ENCODE measurements around the gene UIMC1. TPM values are rescaled to one million over a fixed set of nuclear protein-coding genes. Genes with fewer than 3 reads are reported as not detected.

Gene UIMC1
- total RNA-seq: 37.5 and 45.9 TPM in 2 replicates

DNA sequence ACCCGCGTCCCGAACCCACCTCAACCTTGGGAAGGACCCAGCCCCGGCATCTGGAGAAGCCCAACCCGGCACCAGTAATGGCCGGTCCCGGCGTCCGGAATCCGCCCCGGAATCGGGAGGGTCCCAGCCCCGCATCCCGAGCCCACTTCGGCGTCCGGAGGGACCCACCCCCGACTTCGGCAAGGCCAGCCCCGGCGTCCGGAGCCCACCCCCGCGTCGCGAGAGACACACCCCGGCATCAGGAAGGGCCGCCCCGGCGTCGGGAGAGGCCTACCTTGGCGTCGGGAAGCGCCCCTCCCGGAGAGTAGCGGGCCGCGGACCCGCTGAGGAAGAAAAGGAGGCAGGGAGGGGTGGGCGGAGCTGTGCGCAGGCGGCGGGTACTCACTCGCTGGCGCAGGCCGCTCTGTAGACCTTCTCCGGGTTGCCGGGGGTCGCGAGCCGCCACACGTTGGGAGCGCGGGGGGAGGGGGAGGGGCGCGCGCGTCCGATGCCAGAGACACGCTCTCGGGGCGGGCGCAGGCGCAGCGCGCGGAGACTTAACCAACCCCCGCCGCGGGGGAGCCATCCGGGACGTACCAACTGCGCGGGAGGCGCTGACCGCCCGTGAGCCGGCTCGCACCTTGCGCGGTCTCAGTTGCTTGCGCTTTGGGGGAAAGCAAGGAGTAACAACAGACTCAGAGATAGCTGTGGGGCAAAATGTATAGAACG, at the start of gene UIMC1:
TSS of gene UIMC1 (minus strand) at position 515 of the 708 bp plus-strand sequence. CDS start 24,164 bp downstream, outside the sequence.

DNA sequence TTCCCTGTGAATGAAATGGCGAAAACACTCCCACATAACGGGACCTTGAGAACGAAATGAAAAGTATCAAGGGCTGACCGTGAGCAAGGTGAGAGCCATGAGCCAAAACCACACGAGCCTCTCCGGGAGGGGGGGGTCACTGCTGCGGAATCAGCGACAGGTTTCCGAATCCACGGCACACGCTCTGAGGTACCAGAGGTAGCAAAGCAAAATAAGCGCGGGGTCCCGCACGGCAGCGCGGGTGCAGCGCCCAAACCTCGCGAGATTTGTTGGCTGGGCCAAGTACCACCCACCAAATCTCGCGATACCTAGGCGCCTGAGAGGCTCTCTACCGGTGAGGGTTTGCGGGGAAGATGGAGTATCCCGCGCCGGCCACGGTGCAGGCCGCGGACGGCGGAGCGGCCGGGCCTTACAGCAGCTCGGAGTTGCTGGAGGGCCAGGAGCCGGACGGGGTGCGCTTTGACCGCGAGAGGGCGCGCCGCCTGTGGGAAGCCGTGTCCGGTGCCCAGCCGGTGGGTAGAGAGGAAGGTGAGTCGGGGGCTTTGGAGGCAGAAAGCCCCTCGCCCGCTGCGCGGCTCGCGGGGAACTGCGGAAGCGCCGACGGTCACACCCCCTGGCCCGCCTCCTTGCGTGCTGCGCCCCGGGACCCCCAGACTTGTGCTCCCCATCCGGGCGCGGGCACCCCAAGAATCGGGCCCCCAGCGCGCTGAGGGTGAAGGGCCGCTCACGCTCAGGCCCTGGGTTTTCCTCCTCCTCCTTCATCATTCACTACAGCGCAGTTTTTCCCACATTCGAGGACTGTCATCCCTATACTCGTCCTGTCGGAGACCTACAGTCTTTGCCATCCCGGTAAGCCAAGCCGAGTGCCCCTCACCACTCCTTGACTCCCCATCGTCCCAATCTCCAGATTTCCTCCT, 16.1 kb upstream of the UIMC1 start, which contains the start of gene ZNF346:
TSS of gene ZNF346 (plus strand) at position 311 of the 917 bp plus-strand sequence. CDS start at position 354, 43 bp downstream.

DNA sequence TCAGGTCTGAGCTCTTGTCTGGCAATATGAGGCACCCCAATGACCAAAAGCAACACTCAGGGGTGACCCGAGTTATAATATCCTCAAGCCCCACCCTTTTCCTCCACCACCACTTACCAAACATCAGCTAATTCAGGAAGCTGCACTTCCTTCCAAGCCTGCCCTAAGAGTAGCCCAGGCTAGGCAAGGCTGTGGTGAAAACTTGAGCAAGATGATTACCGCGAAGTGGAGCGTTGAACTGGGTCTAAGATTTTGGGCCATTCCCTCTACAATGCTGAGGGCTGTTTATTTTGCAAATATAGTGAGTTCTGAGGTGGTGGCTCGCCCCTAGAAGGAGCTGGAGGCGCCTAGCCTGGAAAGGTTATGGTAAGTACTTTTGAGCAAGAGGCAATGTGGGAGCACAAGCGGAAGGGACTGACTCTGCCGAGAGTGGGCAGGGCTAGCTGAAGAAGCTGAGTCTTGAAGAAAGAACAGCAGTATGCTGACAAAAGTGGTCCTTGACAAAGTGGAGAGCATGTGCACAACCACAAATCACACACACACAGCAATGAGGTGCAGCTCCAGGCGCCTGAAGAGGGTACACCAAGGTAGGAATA, 107.2 kb downstream of the UIMC1 start, which contains the start of gene HK3:
TSS of gene HK3 (minus strand) at position 51 of the 596 bp plus-strand sequence. CDS start 3,187 bp downstream, outside the sequence.

Other genes with a start within 250 kb of the UIMC1 start
- gene UNC5A, start 196.2 kb downstream of the UIMC1 start, total RNA-seq: not detected in 2 replicates
- gene HK3, start 107.4 kb downstream of the UIMC1 start, total RNA-seq: not detected in 2 replicates
- 17.5 and 25.8 TPM in 2 replicates for gene ZNF346, start 15.9 kb upstream of the UIMC1 start, total RNA-seq
- 0.81 and 1.3 TPM in 2 replicates for gene FGFR4, start 80.1 kb upstream of the UIMC1 start, total RNA-seq
- 39.6 and 58.1 TPM in 2 replicates for gene NSD1, start 127.0 kb upstream of the UIMC1 start, total RNA-seq